Karpas-422 (cell line): ENCODE data around the gene ST7. TPM values are rescaled to one million over a fixed set of nuclear protein-coding genes. Genes with fewer than 3 reads are reported as not detected.

Experiments used
- DNase-seq: peaks from one replicate; pipeline ENCODE4 v3.0.0-alpha.2; 2015
- H2AFZ ChIP-seq: fragments of 200-600 bp; sonication (generic); 2 replicates; pipeline ENCODE4 v1.6.1; 2014; ENCODE audit warnings: antibody characterized with exemption, low read length, mixed read lengths
- H3K27ac ChIP-seq: fragments of 200-600 bp; sonication (generic); 2 replicates; pipeline ENCODE4 v1.5.1; 2014; ENCODE audit warnings: mild to moderate bottlenecking, low read length, moderate library complexity
- H3K27me3 ChIP-seq: fragments of 200-600 bp; sonication (generic); 2 replicates; pipeline ENCODE4 v1.6.1; 2014; ENCODE audit warnings: low read length, mixed read lengths
- H3K36me3 ChIP-seq: fragments of 200-600 bp; sonication (generic); 2 replicates; pipeline ENCODE4 v1.6.1; 2014; ENCODE audit warnings: low read length, mixed read lengths; ENCODE audit not compliant: insufficient read depth
- H3K4me1 ChIP-seq: fragments of 200-600 bp; sonication (generic); 2 replicates; pipeline ENCODE4 v1.6.1; 2014; ENCODE audit warnings: mild to moderate bottlenecking, low read length, mixed read lengths
- H3K4me2 ChIP-seq: fragments of 200-600 bp; sonication (generic); 2 replicates; pipeline ENCODE4 v1.6.1; 2014; ENCODE audit warnings: low read length, low read depth, mild to moderate bottlenecking; ENCODE audit not compliant: poor library complexity, severe bottlenecking
- H3K4me3 ChIP-seq: fragments of 200-600 bp; sonication (generic); 2 replicates; pipeline ENCODE4 v1.5.1; 2014; ENCODE audit warnings: mild to moderate bottlenecking, antibody characterized with exemption, low read length, mixed read lengths
- H3K79me2 ChIP-seq: fragments of 200-600 bp; sonication (generic); 2 replicates; pipeline ENCODE4 v1.6.1; 2014; ENCODE audit warnings: mild to moderate bottlenecking, low read length, mixed read lengths
- H3K9ac ChIP-seq: fragments of 200-600 bp; sonication (generic); 2 replicates; pipeline ENCODE4 v1.6.0; 2014; ENCODE audit warnings: low read length
- H3K9me2 ChIP-seq: fragments of 200-600 bp; sonication (generic), shearing (Covaris generic); replicated peaks from 2 replicates; pipeline ENCODE4 v1.6.0; 2014; ENCODE audit warnings: mild to moderate bottlenecking, low read length, moderate library complexity; ENCODE audit not compliant: insufficient read depth
- H3K9me3 ChIP-seq: fragments of 300-700, 200-600 bp; sonication (generic); 2 replicates; pipeline ENCODE4 v1.6.1; 2014; ENCODE audit warnings: low read length, mixed read lengths
- H4K20me1 ChIP-seq: fragments of 200-600 bp; sonication (generic); 2 replicates; pipeline ENCODE4 v1.6.1; 2014; ENCODE audit warnings: mild to moderate bottlenecking, antibody characterized with exemption, low read length, low read depth; ENCODE audit not compliant: insufficient read depth
- total RNA-seq: library from RNA; depleted of rRNA; stranded (reverse); fragments of >200 nt; shearing (Covaris generic); gene quantifications from 2 replicates; pipeline ENCODE4 v1.2.3, GENCODE V29; 2014; ENCODE audit warnings: low replicate concordance

The ST7 gene
- total RNA-seq, 1 experiment from 2014 or later, result 4.6 TPM

DNA sequence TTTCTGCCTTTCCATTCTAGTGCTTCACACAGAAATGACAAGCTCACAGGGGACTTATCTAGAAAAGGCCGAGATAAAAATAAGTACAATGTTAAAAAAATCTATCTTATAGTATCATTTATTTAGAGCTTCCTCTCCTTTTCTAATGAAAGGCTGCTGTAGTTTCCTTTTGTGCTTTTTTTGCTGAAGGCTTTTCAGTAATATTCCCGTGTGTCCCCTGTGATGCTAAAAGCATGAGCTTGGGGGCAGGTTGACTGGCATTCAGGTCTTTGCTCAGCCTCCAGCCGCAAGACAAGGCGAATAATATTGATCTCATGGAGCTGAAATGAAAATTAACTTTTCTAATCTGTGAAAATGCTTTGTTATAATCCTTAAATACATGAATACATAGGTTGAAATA lies 143.0 kb downstream of the ST7 start:
- Histone ChIP-seq H2AFZ (no peak overlapping the region), H3K4me3 (no peak overlapping the region), H4K20me1 (no peaks in the 10 kb centered on the region), H3K4me1 (no peaks in the 10 kb centered on the region), H3K27me3 (no peaks in the 10 kb centered on the region), H3K9me2 (no peaks in the 10 kb centered on the region), H3K9ac (no peak overlapping the region), H3K36me3 (no peaks in the 10 kb centered on the region), H3K9me3 (no peaks in the 10 kb centered on the region), H3K27ac (no peak overlapping the region), H3K4me2 (no peak overlapping the region), H3K79me2 (no peaks in the 10 kb centered on the region)
- no peak for DNase-seq

DNA sequence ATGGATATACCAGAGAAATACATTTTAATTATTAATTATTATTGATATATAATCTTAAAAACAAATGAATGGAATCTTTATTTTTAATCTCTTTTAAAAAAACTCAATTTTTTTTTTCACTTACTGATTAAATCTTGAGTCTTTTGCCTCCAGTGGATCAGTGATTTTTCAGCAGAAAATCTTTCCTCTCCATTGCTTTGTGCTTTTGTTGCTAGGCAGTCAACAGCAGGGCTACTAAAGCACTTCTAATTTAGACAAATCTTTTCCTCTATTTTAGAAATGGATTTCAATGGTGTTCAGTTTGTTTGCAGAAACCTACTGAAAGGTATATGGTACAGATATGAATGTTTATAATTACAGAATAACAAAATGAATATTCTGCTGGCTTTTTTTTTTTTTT lies 143.6 kb downstream of the ST7 start:
- Histone ChIP-seq H3K27ac (no peak overlapping the region), H3K4me1 (no peaks in the 10 kb centered on the region), H3K36me3 (no peaks in the 10 kb centered on the region), H3K9me2 (no peaks in the 10 kb centered on the region), H3K79me2 (no peaks in the 10 kb centered on the region), H3K27me3 (no peaks in the 10 kb centered on the region), H2AFZ (no peak overlapping the region), H4K20me1 (no peaks in the 10 kb centered on the region), H3K9ac (no peak overlapping the region), H3K9me3 (no peaks in the 10 kb centered on the region), H3K4me2 (no peak overlapping the region), H3K4me3 (no peak overlapping the region)
- no peak for DNase-seq

DNA sequence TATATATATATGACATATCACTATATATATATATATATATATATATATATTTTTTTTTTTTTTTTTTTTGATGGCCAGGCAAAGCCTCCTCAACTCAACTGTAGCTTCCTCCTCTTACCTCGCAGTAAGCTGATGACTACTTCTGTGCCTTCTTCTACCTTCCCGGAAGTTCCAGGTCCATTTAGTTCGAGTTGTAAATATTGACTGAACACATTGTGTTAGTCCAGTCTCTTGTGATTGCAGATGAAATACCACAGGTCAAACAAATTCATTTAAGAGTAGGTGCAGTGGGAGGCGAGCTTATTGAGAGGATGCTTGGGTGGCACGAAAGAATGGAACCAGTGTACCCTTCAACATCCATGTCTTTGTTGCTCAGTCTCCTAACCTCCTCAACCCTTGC lies 144.6 kb downstream of the ST7 start:
- Histone ChIP-seq H3K4me1 (no peaks in the 10 kb centered on the region), H3K79me2 (no peaks in the 10 kb centered on the region), H2AFZ (no peak overlapping the region), H3K9me3 (no peaks in the 10 kb centered on the region), H3K4me3 (no peak overlapping the region), H4K20me1 (no peaks in the 10 kb centered on the region), H3K27ac (no peak overlapping the region), H3K27me3 (no peaks in the 10 kb centered on the region), H3K4me2 (no peak overlapping the region), H3K9me2 (no peaks in the 10 kb centered on the region), H3K9ac (no peak overlapping the region), H3K36me3 (no peaks in the 10 kb centered on the region)
- DNase-seq, result peak; percentile 19

DNA sequence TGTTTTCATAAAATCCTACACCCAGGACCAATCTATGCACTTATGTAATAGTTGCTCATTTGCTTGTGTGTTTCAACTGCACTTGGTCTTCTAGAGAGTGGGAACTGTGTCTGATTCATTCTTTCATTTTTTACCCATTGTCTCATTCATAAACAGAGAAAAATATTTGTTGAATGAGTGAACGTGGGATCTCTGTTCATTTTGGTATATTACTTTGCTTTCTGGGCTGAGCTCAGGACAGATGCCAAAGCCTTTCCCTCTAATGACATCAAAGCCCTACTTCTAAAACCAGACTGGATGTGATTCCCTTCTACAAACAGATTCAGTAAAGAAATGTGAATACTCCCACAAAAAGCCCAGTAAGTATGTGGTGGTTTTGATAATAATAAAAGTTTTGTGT lies 145.2 kb downstream of the ST7 start:
- DNase-seq, result peak; percentile 5
- no peaks in the 10 kb centered on the region for H3K79me2 ChIP-seq
- no peaks in the 10 kb centered on the region for H3K36me3 ChIP-seq
- no peak overlapping the region for H3K9ac ChIP-seq
- no peak overlapping the region for H3K27ac ChIP-seq
- H3K27me3 ChIP-seq, result no peaks in the 10 kb centered on the region
- H3K4me2 ChIP-seq, result no peak overlapping the region
- no peaks in the 10 kb centered on the region for H3K9me3 ChIP-seq
- H3K4me1 ChIP-seq, result no peaks in the 10 kb centered on the region
- H2AFZ ChIP-seq, result no peak overlapping the region
- H3K9me2 ChIP-seq, result no peaks in the 10 kb centered on the region
- no peaks in the 10 kb centered on the region for H4K20me1 ChIP-seq
- no peak overlapping the region for H3K4me3 ChIP-seq

DNA sequence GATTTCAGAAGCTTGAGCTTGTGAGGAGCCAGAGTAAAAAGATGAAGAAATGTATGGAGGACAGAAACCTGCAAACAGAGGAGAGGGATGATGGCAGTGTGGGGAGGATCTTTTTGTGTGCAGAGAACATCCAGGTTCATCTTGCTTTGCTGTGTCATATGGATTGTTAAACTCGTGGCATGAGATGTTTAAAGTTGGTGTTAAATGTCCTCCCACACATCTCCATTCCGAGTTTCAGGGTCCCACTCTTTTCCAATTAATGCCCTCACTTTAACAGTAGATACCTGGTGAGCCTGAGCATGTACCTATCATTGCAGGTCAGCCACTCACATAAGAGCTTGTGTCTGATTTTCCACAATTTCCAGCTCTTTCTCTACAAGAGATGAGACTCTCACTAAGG lies 147.7 kb downstream of the ST7 start:
- H3K4me3 ChIP-seq, result no peak overlapping the region
- no peaks in the 10 kb centered on the region for H3K36me3 ChIP-seq
- H4K20me1 ChIP-seq, result no peaks in the 10 kb centered on the region
- H3K9ac ChIP-seq, result no peak overlapping the region
- no peaks in the 10 kb centered on the region for H3K79me2 ChIP-seq
- no peak overlapping the region for H3K4me2 ChIP-seq
- no peak for DNase-seq
- H2AFZ ChIP-seq, result no peak overlapping the region
- no peaks in the 10 kb centered on the region for H3K27me3 ChIP-seq
- H3K9me3 ChIP-seq, result no peaks in the 10 kb centered on the region
- H3K27ac ChIP-seq, result no peak overlapping the region
- no peaks in the 10 kb centered on the region for H3K4me1 ChIP-seq
- no peaks in the 10 kb centered on the region for H3K9me2 ChIP-seq

DNA sequence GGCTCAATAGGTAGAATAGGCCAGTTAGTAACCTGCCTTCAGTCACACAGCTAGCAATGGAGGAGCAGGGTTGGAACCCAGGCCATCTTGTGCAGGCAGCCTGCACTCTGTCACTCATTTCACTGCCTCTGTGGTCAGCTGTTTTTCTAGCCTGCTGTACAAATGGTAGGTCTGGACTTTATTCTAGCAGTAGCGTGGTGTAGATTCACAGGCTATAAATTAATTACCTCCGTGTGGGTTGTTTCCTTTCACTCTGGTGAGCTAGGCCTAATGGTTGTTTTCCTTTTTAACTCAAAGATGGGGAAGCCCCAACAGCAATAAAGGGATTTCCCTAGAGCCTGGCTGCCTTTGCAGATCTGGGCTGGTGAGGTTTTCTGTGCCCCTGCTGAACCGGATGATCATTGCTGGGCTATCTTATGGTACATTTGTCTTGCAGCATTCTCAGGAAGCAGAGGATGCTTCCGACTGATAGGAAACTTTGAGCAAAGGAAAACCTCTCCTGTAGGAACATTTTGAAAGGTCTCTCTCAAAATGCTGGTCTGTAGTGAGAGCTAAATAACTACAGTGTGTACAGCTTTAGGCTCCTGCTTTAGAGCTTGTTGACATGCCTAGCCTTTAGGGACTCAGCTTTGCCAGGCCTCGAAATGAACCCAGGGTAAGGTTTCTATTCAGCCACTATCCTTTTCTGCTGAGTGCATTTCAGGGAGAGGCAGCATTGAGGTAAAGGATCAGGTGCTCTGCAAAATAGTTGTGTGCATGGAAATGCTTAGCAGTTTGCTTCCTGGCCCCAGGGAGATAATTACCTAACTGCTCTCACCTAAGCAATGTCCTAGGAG lies 157.4 kb downstream of the ST7 start:
- Histone ChIP-seq H3K27ac (no peak overlapping the region), H3K4me3 (no peak overlapping the region), H2AFZ (no peak overlapping the region)

DNA sequence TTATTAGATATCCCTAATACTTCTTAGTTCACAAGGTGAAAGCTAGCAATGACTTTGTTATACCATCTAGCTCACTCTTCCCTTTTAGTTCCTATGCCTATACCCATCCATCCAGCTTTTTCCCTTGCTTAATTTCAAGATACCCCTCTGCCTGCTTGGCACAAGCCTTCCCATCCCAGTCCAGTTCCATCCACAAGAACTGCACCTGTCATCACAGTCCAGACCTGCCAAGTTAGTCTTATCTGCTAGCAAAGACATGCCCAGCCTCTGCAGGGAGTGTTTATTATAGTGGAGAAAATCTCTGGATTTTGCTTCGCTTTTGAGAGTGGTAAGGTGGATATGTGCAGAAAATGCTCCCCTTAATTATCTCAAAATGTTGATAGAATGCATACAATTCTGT lies 158.2 kb downstream of the ST7 start:
- Histone ChIP-seq H3K27ac (no peak overlapping the region), H2AFZ (no peak overlapping the region), H3K4me2 (no peak overlapping the region), H4K20me1 (no peaks in the 10 kb centered on the region), H3K4me3 (no peak overlapping the region), H3K9ac (no peak overlapping the region), H3K9me2 (no peaks in the 10 kb centered on the region), H3K79me2 (no peaks in the 10 kb centered on the region), H3K36me3 (no peaks in the 10 kb centered on the region), H3K27me3 (no peaks in the 10 kb centered on the region), H3K4me1 (no peaks in the 10 kb centered on the region), H3K9me3 (no peaks in the 10 kb centered on the region)
- DNase-seq, result peak; percentile 2

More for the DNA sequence above, 157.4 kb downstream of the ST7 start:
- no peak for DNase-seq
- no peaks in the 10 kb centered on the region for H3K4me1 ChIP-seq
- H3K9ac ChIP-seq, result no peak overlapping the region
- H4K20me1 ChIP-seq, result no peaks in the 10 kb centered on the region
- no peaks in the 10 kb centered on the region for H3K79me2 ChIP-seq
- H3K36me3 ChIP-seq, result no peaks in the 10 kb centered on the region
- H3K9me3 ChIP-seq, result no peaks in the 10 kb centered on the region
- H3K27me3 ChIP-seq, result no peaks in the 10 kb centered on the region
- H3K4me2 ChIP-seq, result no peak overlapping the region
- no peaks in the 10 kb centered on the region for H3K9me2 ChIP-seq

DNA sequence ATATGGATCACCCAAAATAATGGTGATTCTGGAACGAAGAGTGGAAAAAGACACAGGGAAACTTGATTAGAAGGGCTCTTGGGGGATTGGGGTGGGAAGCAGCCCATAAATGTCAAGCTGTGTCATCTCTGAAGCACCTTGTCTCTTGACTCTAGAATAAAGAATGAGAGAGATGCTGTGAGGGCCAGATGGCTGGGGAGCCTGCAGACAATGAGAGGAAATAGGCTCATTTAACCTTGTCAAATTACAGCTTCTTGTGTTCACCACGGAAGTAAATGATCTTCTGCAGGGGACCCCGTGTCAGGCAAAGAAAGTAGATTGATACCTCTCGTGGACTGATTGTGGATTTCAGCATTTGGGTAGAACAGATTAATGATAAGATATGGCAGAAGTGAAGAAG lies 159.3 kb downstream of the ST7 start:
- H3K9me3 ChIP-seq, result no peaks in the 10 kb centered on the region

More for the DNA sequence above, 159.3 kb downstream of the ST7 start:
- H3K4me1 ChIP-seq, result no peaks in the 10 kb centered on the region
- H4K20me1 ChIP-seq, result no peaks in the 10 kb centered on the region
- H3K27me3 ChIP-seq, result no peaks in the 10 kb centered on the region
- DNase-seq, result peak; percentile 28
- no peak overlapping the region for H3K4me2 ChIP-seq
- H2AFZ ChIP-seq, result no peak overlapping the region
- no peaks in the 10 kb centered on the region for H3K9me2 ChIP-seq
- no peak overlapping the region for H3K4me3 ChIP-seq
- no peaks in the 10 kb centered on the region for H3K36me3 ChIP-seq
- no peak overlapping the region for H3K9ac ChIP-seq
- H3K79me2 ChIP-seq, result no peaks in the 10 kb centered on the region
- no peak overlapping the region for H3K27ac ChIP-seq
